IPS-NIHi11 (cell line): Measurements from ENCODE around the gene SF3B2.
"Not testable (repeated sequence)": the region's sequence is repeated elsewhere in the genome, so short reads cannot be mapped to it uniquely, and the experiment has no call there.

Experiments
- DNase-seq: peaks from one replicate; pipeline ENCODE4 v3.0.0; 2012; ENCODE audit warnings: mixed read lengths, low spot score

Gene SF3B2, protein sequence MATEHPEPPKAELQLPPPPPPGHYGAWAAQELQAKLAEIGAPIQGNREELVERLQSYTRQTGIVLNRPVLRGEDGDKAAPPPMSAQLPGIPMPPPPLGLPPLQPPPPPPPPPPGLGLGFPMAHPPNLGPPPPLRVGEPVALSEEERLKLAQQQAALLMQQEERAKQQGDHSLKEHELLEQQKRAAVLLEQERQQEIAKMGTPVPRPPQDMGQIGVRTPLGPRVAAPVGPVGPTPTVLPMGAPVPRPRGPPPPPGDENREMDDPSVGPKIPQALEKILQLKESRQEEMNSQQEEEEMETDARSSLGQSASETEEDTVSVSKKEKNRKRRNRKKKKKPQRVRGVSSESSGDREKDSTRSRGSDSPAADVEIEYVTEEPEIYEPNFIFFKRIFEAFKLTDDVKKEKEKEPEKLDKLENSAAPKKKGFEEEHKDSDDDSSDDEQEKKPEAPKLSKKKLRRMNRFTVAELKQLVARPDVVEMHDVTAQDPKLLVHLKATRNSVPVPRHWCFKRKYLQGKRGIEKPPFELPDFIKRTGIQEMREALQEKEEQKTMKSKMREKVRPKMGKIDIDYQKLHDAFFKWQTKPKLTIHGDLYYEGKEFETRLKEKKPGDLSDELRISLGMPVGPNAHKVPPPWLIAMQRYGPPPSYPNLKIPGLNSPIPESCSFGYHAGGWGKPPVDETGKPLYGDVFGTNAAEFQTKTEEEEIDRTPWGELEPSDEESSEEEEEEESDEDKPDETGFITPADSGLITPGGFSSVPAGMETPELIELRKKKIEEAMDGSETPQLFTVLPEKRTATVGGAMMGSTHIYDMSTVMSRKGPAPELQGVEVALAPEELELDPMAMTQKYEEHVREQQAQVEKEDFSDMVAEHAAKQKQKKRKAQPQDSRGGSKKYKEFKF

DNA sequence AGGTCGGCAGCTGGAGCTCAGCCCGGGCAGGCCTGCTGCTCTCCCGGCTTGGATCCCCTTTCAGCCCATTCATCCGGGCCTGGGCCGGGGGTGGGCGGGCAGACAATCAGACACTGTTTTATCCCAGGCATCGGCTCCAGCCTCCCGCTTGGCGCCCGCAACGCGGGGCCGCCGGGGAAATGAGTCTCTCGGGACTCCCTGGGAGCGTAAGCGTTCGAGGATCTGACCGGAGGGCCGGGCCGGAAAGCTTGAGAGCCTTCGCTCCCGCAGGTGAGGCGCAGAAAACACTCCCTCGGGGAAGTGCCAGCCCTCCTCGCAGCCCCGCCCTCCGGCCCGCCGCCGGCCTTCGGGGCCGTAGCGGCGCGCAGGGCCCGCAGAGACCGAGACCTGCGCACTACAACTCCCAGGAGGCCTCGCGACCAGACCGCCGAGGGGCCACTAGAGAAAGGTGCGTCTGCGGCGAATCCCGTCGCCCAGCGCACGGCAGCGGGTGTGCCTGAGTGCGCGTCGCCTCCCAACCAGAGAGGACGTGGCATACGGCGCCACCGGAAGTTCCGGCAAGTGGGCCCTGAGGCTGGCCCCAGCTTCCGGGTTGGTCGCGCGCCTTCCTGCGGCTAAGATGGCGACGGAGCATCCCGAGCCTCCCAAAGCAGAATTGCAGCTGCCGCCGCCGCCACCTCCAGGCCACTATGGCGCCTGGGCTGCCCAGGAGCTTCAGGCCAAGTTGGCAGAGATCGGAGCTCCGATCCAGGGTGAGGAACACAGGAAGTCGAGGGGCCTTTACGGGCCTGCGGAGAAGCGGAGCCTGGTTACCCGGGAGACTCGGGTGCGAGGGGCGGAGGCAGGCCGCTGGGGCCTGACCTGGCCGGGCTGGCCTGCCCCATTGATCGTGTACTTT is at the start of gene SF3B2:
TSS of gene SF3B2 (plus strand) at position 599 of the 898 bp plus-strand sequence. CDS start at position 620, 21 bp downstream.
- DNase-seq: peak; percentile 97

DNA sequence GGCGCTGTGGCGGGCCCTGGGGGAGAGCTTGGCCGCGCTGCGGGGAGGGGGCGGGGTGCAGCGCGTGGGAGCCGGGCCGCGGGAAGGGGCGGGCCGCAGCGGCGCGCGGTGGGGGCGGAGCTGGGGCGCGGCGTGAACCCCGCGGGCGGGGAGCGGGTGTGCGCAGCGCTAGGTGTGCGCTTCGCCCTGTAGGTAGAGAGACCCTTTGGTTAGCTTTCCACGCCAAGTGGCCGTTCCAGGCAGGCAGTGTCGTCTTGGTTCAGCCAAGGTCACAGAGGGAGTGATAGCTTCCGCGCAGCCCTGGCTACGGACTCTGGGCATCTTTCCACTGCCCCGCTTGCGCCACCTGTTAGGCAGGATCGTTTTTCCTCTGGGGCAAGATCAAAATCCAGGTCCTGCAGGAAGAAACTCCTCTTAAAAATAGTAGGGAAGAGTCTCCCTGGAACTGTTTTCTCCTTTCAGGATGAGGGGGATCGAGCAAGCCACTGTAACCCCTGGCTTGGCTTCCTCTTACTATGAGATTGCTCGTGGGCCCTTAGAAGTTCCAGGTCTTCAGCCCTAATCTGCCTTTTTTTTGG is 49.4 kb upstream of the SF3B2 start:
- no peak for DNase-seq

DNA sequence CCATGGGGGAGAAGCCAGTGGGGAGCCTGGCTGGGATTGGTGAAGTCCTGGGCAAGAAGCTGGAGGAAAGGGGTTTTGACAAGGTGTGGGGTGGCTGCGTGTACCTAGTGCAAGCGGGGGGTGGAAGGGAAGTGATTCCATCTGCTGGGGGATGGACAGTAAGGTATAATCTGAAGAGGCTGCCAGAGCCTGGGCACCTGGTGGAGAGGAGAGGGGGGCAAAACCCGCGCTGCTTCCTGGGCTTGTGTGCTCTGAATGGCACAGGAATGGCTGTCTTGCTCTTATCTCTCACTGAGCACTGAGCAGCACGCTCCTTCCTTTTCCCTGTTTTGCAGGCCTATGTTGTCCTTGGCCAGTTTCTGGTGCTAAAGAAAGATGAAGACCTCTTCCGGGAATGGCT is 48.9 kb upstream of the SF3B2 start:
- DNase-seq: no peak

DNA sequence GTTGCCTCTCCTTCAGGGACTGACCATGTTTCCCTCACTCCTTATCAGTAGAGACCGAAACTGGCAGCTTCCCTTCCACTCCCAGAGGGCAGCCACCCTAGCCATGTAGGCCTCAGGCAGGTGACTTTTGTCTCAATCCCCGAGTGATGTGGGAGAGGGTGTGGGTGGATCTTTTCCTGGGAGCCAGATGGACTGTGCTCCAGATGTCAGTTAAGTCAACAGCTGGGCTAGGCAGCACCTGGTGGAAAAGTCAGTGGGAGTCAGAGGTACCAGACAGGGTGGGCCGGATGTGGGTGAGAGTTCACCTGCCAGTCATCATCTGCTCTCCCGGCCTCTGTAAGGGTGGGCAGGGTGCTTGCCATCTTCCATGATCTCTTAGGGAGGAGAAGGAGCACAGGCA is 48.0 kb upstream of the SF3B2 start:
- DNase-seq: no peak

DNA sequence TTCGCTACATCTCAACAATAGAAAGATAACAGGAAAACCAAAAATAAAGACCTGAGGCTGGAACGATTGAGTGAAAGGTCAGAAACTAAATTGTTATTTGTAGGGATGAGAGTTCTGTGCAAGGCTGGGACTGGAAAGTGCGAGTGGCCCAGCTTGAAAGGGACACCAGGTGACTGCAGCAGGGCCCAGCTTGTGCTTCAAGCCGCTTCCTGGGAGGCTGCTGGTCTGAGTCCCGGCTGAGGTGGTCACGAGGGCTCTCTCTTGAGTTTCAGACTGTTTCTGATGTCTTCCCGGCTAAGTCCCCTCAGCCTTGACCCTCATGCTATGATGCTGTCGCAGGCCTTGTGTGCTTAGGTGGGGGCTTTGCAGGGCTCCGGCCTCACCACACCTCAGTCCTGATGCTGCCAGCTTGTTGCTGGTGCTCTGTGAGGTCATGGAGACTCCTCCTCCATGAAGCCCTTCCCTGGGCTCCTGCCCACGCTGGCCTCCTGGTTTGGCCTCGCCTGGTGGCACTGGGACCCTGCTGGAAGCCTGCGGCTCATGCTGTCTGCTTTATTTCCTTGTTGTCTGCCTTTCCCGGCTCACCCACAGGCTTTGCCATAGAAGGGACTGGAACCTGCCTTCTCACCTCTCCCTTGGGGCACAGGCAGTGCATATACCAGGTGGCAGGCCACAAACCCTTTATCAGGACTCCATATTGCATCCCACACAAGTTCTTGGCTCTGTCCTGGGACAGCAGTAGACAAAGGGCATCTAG is 45.9 kb upstream of the SF3B2 start:
- no peak for DNase-seq

DNA sequence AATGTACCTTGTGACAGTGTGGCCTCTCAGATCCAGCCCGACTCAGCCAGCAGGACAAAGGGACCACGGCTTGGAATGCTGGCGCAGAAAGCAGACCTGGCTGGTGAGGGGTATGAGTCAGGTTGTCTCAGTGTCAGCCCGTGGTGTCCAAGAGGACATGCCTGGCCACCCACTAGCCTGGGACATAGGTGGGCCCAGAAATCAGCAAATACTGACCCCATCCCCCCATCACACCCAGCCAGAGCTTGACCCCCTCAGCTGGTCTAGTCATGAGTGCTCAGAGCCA is 45.3 kb upstream of the SF3B2 start:
- DNase-seq: no peak

DNA sequence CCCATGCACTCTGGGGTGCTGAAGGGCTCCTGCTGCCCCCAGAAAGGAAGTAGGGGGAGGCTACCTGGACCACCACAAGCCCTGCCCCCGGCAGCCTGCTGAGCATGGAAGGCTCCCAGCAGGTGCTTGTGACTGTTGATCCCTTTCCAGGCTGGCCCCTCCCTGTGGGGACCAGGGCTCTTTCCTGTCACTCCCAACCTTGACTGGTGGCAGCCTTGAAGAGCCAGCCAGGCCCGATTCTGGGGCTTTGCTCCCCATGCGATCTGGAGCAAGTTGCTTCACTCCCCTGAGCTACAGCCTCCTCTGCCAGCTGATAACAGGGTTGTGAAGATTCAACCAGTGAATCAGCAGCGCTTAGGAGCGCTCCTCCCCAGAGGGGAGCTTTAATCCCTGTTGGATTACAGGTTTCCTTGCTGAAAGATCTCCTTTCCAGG is 44.9 kb upstream of the SF3B2 start:
- DNase-seq: no peak

DNA sequence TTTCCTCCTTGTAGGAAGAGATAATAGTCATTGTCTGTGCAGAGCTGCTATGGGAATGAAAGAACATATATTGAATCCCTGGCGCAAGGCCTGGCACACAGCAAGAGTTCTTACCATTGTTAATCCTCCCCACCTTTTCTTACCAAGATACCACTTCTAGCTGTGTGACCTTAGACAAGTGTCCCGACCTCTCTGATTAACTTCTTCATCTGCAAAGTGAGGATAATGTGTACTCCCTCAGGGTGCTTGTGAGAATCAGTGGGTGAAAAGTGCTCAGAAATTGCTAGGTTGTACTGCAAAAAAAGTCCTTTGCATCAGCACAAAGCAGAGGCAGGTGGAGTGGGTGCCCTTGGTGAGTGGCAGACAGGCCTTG is 44.1 kb upstream of the SF3B2 start:
- DNase-seq: no peak

DNA sequence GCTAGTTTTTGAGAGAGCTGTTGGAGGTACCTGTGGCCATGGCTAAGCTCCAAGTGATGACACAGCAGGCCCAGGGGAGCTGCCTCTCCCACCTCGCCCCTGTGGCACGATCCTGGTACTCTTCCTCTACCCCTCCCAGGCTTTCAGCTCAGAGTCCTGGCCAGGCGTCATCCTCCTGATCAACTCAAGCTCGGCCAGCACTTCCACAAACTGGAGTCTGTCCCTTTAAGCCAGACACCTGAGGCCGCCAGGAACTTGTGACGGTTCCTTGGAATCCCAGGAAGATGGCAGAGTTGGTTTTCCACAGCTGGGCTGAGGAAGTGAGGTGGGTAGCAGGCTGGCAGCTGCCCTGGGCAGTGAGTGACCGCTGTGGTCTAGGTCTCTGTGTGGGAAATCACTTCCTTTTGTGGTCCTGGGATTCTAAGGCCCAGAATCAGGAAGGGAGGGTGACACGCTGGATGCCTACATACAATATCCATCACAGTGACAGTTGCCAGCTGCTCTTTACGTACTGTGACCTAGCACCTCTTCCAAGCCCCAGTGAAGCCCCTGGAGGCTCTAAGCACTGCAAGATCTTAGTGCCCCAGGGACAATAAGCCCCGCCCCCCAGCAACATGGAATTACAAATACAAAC is 43.6 kb upstream of the SF3B2 start:
- DNase-seq: no peak

DNA sequence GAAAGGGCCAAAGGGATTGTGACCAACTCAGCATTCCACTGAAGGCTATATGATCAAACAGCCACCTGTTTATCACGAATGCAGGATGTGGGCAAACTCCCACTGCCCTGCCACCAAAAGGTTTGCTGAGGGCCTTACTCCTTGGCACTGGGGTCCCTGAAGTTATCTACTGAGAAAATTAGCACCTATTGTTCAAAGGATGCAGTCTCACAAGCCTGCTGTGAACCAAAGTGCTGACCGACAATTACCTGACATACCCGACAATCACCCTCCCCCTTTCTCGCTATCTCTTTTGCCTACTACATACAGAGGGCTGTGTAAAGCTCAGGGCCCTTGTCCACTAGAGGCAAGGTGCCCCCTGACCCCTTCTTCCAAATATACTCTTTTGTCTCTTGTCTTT is 42.1 kb upstream of the SF3B2 start:
- not testable (repeated sequence) for DNase-seq

DNA sequence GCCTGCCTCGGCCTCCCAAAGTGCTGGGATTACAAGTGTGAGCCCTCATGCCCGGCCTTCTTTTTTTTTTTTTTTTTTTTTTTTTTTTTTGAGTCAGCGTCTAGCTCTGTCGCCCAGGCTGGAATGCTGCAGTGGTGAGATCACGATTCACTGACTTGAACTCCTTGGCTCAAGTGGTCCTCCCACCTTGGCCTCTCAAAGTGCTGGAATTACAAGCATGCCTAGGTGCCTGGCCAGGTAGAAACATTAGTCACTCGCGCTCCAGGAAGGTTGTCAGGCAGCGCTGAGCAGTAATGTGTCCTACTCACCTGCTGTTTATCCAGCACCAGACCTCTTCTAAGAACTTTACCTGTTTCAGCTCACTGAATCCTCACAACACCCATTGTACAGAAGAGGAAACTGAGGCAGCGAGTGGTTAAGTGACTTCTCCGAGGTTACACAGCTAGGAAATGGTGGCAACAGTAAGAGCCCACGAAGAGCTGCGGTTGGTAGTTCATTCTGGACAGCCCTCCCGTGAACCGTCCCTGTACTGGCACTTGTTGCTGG is 40.9 kb upstream of the SF3B2 start:
- DNase-seq: peak; percentile 60

DNA sequence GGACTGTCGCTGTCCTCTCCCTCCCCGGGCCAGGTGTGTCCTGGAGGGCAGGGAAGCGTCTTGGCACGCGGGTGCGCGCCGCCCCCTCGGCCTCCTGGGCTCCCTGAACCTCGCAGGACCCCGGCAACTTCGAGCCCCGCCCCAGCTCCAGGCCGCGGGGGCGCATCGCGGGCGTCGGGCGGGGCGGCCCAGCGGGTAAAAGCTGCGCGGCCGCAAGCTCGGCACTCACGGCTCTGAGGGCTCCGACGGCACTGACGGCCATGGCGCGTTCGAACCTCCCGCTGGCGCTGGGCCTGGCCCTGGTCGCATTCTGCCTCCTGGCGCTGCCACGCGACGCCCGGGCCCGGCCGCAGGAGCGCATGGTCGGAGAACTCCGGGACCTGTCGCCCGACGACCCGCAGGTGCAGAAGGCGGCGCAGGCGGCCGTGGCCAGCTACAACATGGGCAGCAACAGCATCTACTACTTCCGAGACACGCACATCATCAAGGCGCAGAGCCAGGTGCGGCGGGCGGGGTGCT is 40.3 kb upstream of the SF3B2 start, which contains the start of gene CST6:
TSS of gene CST6 (plus strand) at position 224 of the 519 bp plus-strand sequence. CDS start at position 261, 37 bp downstream.
- DNase-seq: peak; percentile 59

DNA sequence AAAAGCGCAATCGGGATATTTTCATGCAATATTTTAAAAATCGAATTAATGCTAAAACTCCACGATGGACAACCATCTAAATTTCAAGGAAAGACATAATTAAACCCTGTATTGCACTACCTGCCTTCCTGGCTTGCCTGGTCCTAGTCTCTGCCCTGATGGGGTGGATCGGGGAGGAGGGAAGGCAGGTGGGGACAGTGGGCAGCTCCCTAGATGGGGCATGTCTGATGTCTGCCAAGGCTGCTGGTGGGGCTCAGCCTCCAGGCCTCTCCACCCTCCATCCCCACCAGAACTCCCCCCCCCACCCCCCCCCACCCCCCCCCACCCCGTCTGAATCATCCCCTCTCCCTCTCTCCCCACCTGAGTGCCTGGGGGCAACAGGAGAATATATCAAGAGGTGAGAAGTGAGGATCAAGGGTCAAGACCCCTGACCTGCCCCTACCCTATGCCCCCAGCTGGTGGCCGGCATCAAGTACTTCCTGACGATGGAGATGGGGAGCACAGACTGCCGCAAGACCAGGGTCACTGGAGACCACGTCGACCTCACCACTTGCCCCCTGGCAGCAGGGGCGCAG is 39.7 kb upstream of the SF3B2 start:
- no peak for DNase-seq

DNA sequence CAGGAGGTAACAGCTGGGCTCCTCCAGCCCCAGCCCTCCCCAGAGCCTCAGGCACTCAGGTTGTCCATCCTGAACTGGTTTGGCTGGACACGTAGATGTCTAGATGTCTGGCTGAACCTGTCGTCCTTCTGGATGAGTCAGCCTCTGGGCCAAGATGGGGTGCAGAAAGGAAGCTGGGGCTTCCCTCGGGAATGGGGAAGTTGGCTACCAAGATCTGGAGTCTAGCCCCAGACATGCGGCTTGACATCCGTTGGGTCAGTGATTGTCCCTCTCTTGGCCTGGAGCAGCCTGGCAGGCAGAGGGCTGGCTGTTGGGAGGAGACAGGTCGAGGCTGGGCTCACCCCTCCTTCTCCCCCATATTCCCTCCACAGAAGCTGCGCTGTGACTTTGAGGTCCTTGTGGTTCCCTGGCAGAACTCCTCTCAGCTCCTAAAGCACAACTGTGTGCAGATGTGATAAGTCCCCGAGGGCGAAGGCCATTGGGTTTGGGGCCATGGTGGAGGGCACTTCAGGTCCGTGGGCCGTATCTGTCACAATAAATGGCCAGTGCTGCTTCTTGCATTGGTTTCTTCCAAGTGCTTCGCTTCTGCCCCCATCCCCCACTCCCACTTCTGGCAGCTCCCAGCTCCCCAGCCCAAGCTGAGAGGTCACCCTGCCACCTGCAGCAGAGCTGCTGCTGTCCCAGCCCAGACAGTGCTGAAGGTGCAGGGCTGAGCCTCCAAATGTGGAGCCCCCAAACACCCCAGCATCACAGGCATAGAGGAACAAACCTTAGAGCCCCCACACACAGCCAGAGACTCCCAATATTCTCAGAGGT is 39.0 kb upstream of the SF3B2 start:
- DNase-seq: no peak

DNA sequence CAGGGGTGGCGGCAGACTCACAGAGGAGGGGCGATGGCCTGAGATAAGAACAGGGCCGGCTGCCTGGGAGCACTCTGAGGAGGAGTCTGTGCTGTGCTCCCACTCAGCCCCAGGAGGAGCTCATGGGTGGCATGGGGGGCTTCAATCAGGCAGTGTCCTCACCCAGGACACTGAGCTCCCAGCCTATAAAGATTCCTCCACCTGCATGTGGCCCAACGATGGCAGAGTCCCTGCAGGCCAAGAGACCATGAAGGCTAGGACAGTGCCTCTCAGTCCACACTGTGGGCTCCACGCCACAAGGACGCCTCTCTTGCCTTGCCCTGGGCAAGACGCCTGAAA is 38.4 kb upstream of the SF3B2 start:
- no peak for DNase-seq

DNA sequence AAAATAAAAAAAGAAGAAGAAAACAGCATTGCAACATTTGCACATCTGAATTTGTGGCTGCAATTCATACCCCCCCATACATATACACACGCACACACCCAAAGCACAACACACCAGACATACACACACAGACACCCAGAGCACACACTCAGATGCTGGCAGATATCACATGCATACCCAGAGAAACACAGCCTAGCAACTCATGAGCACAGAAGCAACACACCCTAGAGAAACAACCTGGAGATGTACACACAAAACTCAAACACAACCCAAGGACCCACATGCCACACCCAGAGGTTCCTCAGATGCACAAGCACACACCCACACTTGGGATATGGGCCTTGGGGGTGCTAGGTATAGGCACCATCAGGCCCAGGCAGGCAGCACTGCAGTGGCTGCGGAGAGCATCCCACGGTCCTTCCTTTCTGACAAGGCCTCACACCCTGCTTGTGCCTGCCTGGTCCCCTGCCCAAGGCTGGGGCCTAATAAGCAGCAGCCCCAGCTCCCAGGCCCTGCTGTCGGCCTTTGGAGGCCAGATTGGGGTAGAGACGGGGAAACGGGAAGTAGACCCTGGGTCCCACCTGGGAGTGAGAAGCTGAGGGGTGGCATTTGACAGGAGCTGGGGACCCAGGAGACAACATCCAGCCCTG is 37.2 kb upstream of the SF3B2 start:
- DNase-seq: no peak

DNA sequence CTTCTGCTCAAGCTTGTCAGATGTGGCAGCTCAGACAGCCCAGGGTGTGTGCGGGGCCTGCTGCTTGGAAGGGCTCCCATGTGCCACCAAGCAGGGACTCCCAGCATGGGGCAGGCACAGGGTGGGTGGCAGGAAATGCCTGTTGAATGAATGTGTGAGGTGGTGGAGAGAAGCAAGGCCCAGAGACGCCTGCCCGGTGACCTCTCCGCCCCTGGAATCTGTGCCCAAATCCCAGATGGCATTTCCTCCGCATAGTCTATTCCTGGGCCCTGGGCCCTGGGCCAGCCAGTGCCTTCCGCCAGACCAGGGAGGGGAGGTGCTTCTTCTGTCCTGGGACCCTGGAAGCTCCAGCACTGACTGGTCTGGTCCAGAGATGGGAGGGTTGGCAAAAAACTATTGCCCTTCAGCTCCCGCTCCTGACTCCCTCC is 36.7 kb upstream of the SF3B2 start:
- DNase-seq: no peak
